Spleen (tissue), 11 donors: Measurements from ENCODE around the gene B4GALT4. TPM values are rescaled to one million over a fixed set of nuclear protein-coding genes. Genes with fewer than 3 reads are reported as not detected.

ENCODE experiments used
- DNase-seq: peaks from one replicate; pipeline ENCODE4 v3.0.0-alpha.2; 2020
- H3K27ac ChIP-seq, 8 donors: fragments of 200-600 bp; sonication (generic) in 7 of 8; 1 replicate in 4 of 8; 2 replicates in 4 of 8; pipeline versions ENCODE4 v1.5.0 to v1.8.0; 2016 to 2021; ENCODE audit warnings: inconsistent platforms in 4 of 8, mild to moderate bottlenecking in 4 of 8, moderate library complexity in 1 of 8
- H3K27me3 ChIP-seq, 7 donors: fragments of 200-600 bp; sonication (generic) in 6 of 7; replicated peaks in 1 of 7; 1 replicate in 4 of 7; 2 replicates in 3 of 7; pipeline versions ENCODE4 v1.5.0 to v1.8.0; 2016 to 2021; ENCODE audit warnings: inconsistent platforms in 3 of 7, mild to moderate bottlenecking in 1 of 7
- H3K36me3 ChIP-seq, 6 donors: fragments of 200-600 bp; sonication (generic) in 5 of 6; 1 replicate in 4 of 6; 2 replicates in 2 of 6; pipeline versions ENCODE4 v1.5.0 to v1.8.0; 2016 to 2021; ENCODE audit warnings: inconsistent platforms in 2 of 6
- H3K4me1 ChIP-seq, 6 donors: fragments of 200-600 bp; sonication (generic) in 5 of 6; 1 replicate in 3 of 6; 2 replicates in 3 of 6; pipeline versions ENCODE4 v1.5.0 to v1.8.0; 2016 to 2021; ENCODE audit warnings: inconsistent platforms in 3 of 6
- H3K4me3 ChIP-seq, 8 donors: fragments of 200-600 bp; sonication (generic) in 7 of 8; 1 replicate in 4 of 8; 2 replicates in 4 of 8; pipeline versions ENCODE4 v1.5.0 to v1.8.0; 2016 to 2021; ENCODE audit warnings: inconsistent platforms in 4 of 8, mild to moderate bottlenecking in 4 of 8, moderate library complexity in 2 of 8
- H3K9me3 ChIP-seq, 8 donors: fragments of 200-600 bp; sonication (generic) in 7 of 8; 1 replicate in 4 of 8; 2 replicates in 4 of 8; pipeline versions ENCODE4 v1.5.0 to v1.8.0; 2016 to 2021; ENCODE audit warnings: inconsistent platforms in 4 of 8
- CTCF ChIP-seq, 11 experiments: fragments of 200-600 bp in 7 of 11; fragments of 450-650 bp in 4 of 11; sonication (generic) in 4 of 11; IDR thresholded peaks in 8 of 11; conservative IDR thresholded peaks in 3 of 11; 1 replicate in 7 of 11; 2 replicates in 4 of 11; pipeline versions ENCODE4 v1.4.0 to v1.8.0; 2016 to 2021; ENCODE audit warnings: antibody characterized with exemption in 11 of 11, inconsistent platforms in 4 of 11, mild to moderate bottlenecking in 1 of 11
- POLR2A ChIP-seq, 3 donors: fragments of 450-650 bp; IDR thresholded peaks; one replicate each; pipeline ENCODE4 v1.5.1; 2017; ENCODE audit warnings: antibody characterized with exemption in 3 of 3, mild to moderate bottlenecking in 1 of 3
- POLR2AphosphoS5 ChIP-seq, 3 donors: sonication (generic); formaldehyde crosslinking; IDR thresholded peaks; one replicate each; pipeline ENCODE4 v1.5.1; 2017; ENCODE audit warnings: antibody characterized with exemption in 3 of 3
- WGBS, 5 donors: extraction: QIAGEN DNeasy Blood & Tissue Kit in 3 of 5; methylation state at CpG; one replicate each; pipeline versions ENCODE4 v1.1.5 to v1.1.7; 2013 to 2018; 5-methylcytosine and 5-hydroxymethylcytosine counted together
- intact Hi-C: fragments of 100-400 bp; cut with DNase I; formaldehyde crosslinking; loops from one replicate; pipeline ENCODE4 v1.15.0; 2023; ENCODE audit warnings: low total_unique reads
- polyA plus RNA-seq, 3 donors: library from polyadenylated mRNA; stranded (reverse); fragments of 200-250 nt; gene quantifications; one replicate each; pipeline ENCODE4 v1.2.1, GENCODE V29; 2013
- total RNA-seq, 7 donors: library from RNA; depleted of rRNA in 3 of 7; stranded (reverse); fragments of >200 nt in 3 of 7; fragmentation: NEBNext Ultra II Directional in 4 of 7; extraction: Animal tissue kit (Norgen Biotek cat#: 25700) in 4 of 7; gene quantifications; one replicate each; pipeline versions ENCODE4 v1.1.0 to v1.2.1, GENCODE V29; 2016 to 2021
- donor health status: healthy with polysubstance abuse.
- donor health status: DM: no; HTN: no; CAD: no; lungs with moderate emphysema.
- donor health status: DM: no; HTN: no; CAD: no.
- donor health status: Bipolar disorder and iron deficiency.
- donor health status: healthy.
- donor health status: DM: no; HTN: no; CAD: no.
- donor health status: DM: yes; HTN: yes; CAD: no.

B4GALT4 gene
- total and polyA plus RNA-seq, 10 donors: 7.6 to 26.2 (median 15.2) TPM

GRCh38 chr3:119221779-119222320 is 18.8 kb downstream of the B4GALT4 start:
- 86 to 99% (median 91%) methylated on average over 2 of the region's 2 CpGs for WGBS, 5 donors
- Histone ChIP-seq H3K27me3 (no peaks in the 10 kb centered on the region), H3K9me3 (no peaks in the 10 kb centered on the region), H3K4me1 (peaks cover 0 to 22% (median 3%) of the 10 kb centered on the region in 6 donors), H3K27ac (no peak overlapping the region), H3K4me3 (no peak overlapping the region), H3K36me3 (peaks cover 2 to 99% (median 64%) of the 10 kb centered on the region in 6 donors)
- intact Hi-C loops: no loop called here
- DNase-seq: no peak
- no peak for TF ChIP-seq POLR2AphosphoS5 (IDR thresholded peaks at IDR 0.05)
- no peak for TF ChIP-seq POLR2A (IDR thresholded peaks at IDR 0.05)
- TF ChIP-seq CTCF (IDR thresholded peaks at IDR 0.05 in 8 of 11, conservative IDR thresholded peaks at IDR 0.05 in 3 of 11): no peak

DNA sequence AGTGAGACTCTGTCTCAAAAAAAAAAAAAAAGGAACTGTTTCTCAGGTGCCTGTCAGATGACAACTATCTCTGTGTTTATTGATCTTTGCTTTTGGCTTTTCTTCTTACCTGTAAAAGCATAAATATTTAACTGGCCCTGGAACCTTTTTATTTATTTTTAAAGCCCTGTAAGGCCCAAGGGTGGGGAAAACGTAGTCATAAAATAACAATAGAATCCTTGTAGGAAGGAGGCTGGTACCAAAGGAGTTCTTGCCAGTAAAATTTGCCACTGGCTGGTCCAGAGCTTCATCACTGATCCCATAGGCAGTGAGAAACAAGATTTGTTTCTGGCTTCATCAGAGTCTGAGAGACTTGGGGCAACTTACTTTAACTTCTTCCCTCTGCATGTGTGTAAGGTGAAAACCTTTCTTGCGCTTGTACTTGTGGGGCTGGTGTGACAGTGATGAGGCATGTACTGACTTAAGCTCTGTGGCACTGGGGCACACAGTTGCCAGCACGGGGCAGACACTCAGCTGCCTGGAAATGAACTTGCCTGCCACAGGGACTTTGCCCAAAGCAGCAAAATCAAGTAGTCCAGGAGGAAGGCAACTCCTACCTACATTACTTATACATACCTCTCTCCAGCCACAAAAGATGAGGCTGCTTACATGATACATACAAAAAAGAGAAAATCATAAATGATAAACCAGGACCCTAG is 19.6 kb downstream of the B4GALT4 start:
- Histone ChIP-seq H3K4me1 (peaks cover 0 to 22% (median 3%) of the 10 kb centered on the region in 6 donors), H3K4me3 (no peak overlapping the region), H3K27ac (no peak overlapping the region), H3K27me3 (no peaks in the 10 kb centered on the region), H3K36me3 (peaks cover 0 to 99% (median 63%) of the 10 kb centered on the region in 6 donors), H3K9me3 (no peaks in the 10 kb centered on the region)
- WGBS, 5 donors: 65 to 98% (median 91%) methylated on average over 3 of the region's 3 CpGs
- no peak for TF ChIP-seq CTCF (IDR thresholded peaks at IDR 0.05 in 8 of 11, conservative IDR thresholded peaks at IDR 0.05 in 3 of 11)
- TF ChIP-seq POLR2A (IDR thresholded peaks at IDR 0.05): no peak
- TF ChIP-seq POLR2AphosphoS5 (IDR thresholded peaks at IDR 0.05): no peak
- DNase-seq: no peak
- intact Hi-C loops: no loop called here

- TF ChIP-seq CTCF (IDR thresholded peaks at IDR 0.05 in 8 of 11, conservative IDR thresholded peaks at IDR 0.05 in 3 of 11) (no peak), POLR2AphosphoS5 (IDR thresholded peaks at IDR 0.05) (no peak), POLR2A (IDR thresholded peaks at IDR 0.05) (no peak)
- H3K4me3 ChIP-seq: no peak overlapping the region
- H3K27me3 ChIP-seq: no peaks in the 10 kb centered on the region
- intact Hi-C loops: no loop called here
- H3K4me1 ChIP-seq: peaks cover 0 to 22% (median 3%) of the 10 kb centered on the region in 6 donors
- peaks cover 0 to 99% (median 68%) of the 10 kb centered on the region in 6 donors for H3K36me3 ChIP-seq
- H3K27ac ChIP-seq: no peak overlapping the region
- WGBS, 5 donors: 90 to 97% (median 95%) methylated on average over 7 of the region's 7 CpGs
- H3K9me3 ChIP-seq: no peaks in the 10 kb centered on the region
- no peak for DNase-seq
Measured at GRCh38 chr3:119220198-119220597, 20.5 kb downstream of the B4GALT4 start.

DNA sequence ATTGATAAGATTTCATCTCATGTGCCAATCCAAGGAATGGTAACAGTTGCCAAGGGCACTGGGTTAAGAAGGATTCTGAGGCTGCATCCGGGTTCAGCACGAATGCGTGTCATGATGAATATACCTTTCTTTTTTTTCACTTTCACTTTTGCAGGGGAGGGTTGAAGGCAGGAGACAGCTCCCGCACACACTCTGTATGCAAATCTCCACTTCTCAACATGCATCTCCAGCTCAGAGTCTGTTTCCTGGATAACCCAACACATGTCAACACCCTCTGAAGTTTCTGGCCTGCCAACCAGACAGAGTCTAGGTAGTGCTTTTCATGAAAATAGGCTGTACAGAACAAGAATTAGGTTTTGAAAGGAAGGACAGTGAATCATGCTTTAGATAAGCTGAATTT is 21.6 kb downstream of the B4GALT4 start:
- WGBS, 5 donors: 45 to 83% (median 60%) methylated on average over 4 of the region's 4 CpGs
- H3K36me3 ChIP-seq: peaks cover 0 to 100% (median 77%) of the 10 kb centered on the region in 6 donors
- intact Hi-C loops: no loop called here

More for the DNA sequence above, 21.6 kb downstream of the B4GALT4 start:
- Histone ChIP-seq H3K27me3 (no peaks in the 10 kb centered on the region), H3K27ac (peak overlapping the region in 5 of 8 donors; percentile 0 to 49 (median 28)), H3K4me1 (peaks cover 0 to 19% (median 3%) of the 10 kb centered on the region in 6 donors), H3K9me3 (no peaks in the 10 kb centered on the region), H3K4me3 (no peak overlapping the region)
- TF ChIP-seq POLR2A (IDR thresholded peaks at IDR 0.05) (no peak), CTCF (IDR thresholded peaks at IDR 0.05 in 8 of 11, conservative IDR thresholded peaks at IDR 0.05 in 3 of 11) (no peak), POLR2AphosphoS5 (IDR thresholded peaks at IDR 0.05) (no peak)
- DNase-seq: no peak
